Gastrocnemius medialis (tissue), 4 donors: ENCODE measurements around the gene RALBP1. TPM values are rescaled to one million over a fixed set of nuclear protein-coding genes. Genes with fewer than 3 reads are reported as not detected.

Experiments used
- ATAC-seq, 2 donors: fragments of 150-250 bp; one replicate each; pipeline ENCODE4 v1.9.1; 2016
- DNase-seq, 2 donors: peaks; one replicate each; pipeline ENCODE4 v3.0.0-alpha.2; 2019
- H3K27ac ChIP-seq, 4 donors: fragments of 200-600 bp; sonication (generic); 1 replicate in 1 of 4; 2 replicates in 3 of 4; pipeline ENCODE4 v1.5.1; 2016 to 2018; ENCODE audit warnings: mild to moderate bottlenecking in 2 of 4, moderate library complexity in 1 of 4
- H3K27me3 ChIP-seq, 3 donors: fragments of 200-600 bp; sonication (generic) in 2 of 3; 1 replicate in 1 of 3; 2 replicates in 2 of 3; pipeline versions ENCODE4 v1.5.1 to v1.6.0; 2016 to 2019; ENCODE audit warnings: mild to moderate bottlenecking in 1 of 3, moderate library complexity in 1 of 3
- H3K36me3 ChIP-seq, 2 donors: fragments of 200-600 bp; sonication (generic) in 1 of 2; one replicate each; pipeline ENCODE4 v1.5.1; 2017 to 2018
- H3K4me1 ChIP-seq, 2 donors: fragments of 200-600 bp; sonication (generic) in 1 of 2; one replicate each; pipeline ENCODE4 v1.5.1; 2016 to 2017; ENCODE audit warnings: mild to moderate bottlenecking in 2 of 2
- H3K4me3 ChIP-seq, 4 donors: fragments of 200-600 bp; sonication (generic) in 3 of 4; 1 replicate in 1 of 4; 2 replicates in 3 of 4; pipeline ENCODE4 v1.5.1; 2016 to 2019; ENCODE audit warnings: mild to moderate bottlenecking in 2 of 4
- H3K9me3 ChIP-seq, 3 donors: fragments of 200-600 bp; sonication (generic) in 2 of 3; 1 replicate in 1 of 3; 2 replicates in 2 of 3; pipeline ENCODE4 v1.5.1; 2016 to 2019
- POLR2A ChIP-seq, 2 donors: fragments of 450-650 bp; IDR thresholded peaks; one replicate each; pipeline ENCODE4 v1.6.1; 2017; ENCODE audit warnings: antibody characterized with exemption in 2 of 2, mild to moderate bottlenecking in 2 of 2, moderate library complexity in 2 of 2
- in situ Hi-C, 4 donors: fragments of 200-750 bp; cut with MboI; loops; one replicate each; pipeline versions ENCODE4 v1.15.0 to v1.8.0; 2017; ENCODE audit warnings: low sequenced_read_pairs in 4 of 4
- intact Hi-C: fragments of 100-400 bp; cut with DNase I; formaldehyde crosslinking; loops from one replicate; pipeline ENCODE4 v1.15.1; 2023; ENCODE audit warnings: low total_unique reads
- total RNA-seq, 4 donors: library from RNA; depleted of rRNA; stranded (reverse); fragments of >200 nt; gene quantifications; one replicate each; pipeline versions ENCODE4 v1.1.0 to v1.2.3, GENCODE V29; 2016
- TF ChIP-seq, protein P1 (sequence below), 5 experiments: fragments of 450-650 bp in 3 of 5; fragments of 200-600 bp in 2 of 5; sonication (generic) in 2 of 5; IDR thresholded peaks in 4 of 5; conservative IDR thresholded peaks in 1 of 5; 1 replicate in 4 of 5; 2 replicates in 1 of 5; pipeline ENCODE4 v1.5.1; 2016 to 2019; ENCODE audit warnings: antibody characterized with exemption in 5 of 5, mild to moderate bottlenecking in 3 of 5, moderate library complexity in 3 of 5

RALBP1 gene
- total RNA-seq, 4 donors from 2014 or later, result 41.5 to 108 (median 78.1) TPM

DNA sequence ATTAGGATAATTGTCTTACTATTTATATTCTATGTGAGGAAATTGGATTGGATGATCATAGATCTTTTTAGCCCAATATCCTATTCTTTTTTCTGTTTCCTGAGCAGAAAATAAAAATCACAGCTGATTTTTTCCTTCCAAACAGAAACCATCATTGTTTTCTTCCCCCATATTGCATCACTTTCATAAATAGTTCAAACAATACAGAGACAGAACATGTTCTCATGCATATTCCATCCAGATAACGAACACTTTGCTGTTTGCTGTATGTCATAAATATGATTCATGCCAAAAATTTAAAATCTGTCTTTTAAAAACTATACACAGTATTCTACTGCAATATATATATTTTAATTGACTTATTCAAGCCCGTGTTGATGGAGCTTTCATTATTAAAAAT lies 22.0 kb upstream of the RALBP1 start:
- no peak for ATAC-seq
- no peaks in the 10 kb centered on the region for H3K27me3 ChIP-seq
- H3K27ac ChIP-seq, result no peak overlapping the region
- H3K9me3 ChIP-seq, result no peaks in the 10 kb centered on the region
- TF ChIP-seq POLR2A (IDR thresholded peaks at IDR 0.05), result no peak
- TF ChIP-seq, protein P1, sequence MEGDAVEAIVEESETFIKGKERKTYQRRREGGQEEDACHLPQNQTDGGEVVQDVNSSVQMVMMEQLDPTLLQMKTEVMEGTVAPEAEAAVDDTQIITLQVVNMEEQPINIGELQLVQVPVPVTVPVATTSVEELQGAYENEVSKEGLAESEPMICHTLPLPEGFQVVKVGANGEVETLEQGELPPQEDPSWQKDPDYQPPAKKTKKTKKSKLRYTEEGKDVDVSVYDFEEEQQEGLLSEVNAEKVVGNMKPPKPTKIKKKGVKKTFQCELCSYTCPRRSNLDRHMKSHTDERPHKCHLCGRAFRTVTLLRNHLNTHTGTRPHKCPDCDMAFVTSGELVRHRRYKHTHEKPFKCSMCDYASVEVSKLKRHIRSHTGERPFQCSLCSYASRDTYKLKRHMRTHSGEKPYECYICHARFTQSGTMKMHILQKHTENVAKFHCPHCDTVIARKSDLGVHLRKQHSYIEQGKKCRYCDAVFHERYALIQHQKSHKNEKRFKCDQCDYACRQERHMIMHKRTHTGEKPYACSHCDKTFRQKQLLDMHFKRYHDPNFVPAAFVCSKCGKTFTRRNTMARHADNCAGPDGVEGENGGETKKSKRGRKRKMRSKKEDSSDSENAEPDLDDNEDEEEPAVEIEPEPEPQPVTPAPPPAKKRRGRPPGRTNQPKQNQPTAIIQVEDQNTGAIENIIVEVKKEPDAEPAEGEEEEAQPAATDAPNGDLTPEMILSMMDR (IDR thresholded peaks at IDR 0.05 in 4 of 5, conservative IDR thresholded peaks at IDR 0.05 in 1 of 5), result no peak
- in situ Hi-C loops (no loop called here), intact Hi-C loops (no loop called here)
- DNase-seq, result no peak
- no peaks in the 10 kb centered on the region for H3K4me1 ChIP-seq
- H3K36me3 ChIP-seq, result no peaks in the 10 kb centered on the region
- H3K4me3 ChIP-seq, result no peak overlapping the region

GRCh38 chr18:9454061-9454703 lies 21.1 kb upstream of the RALBP1 start:
- Histone ChIP-seq H3K36me3 (no peaks in the 10 kb centered on the region), H3K4me1 (no peaks in the 10 kb centered on the region), H3K27ac (no peak overlapping the region), H3K27me3 (no peaks in the 10 kb centered on the region), H3K4me3 (no peak overlapping the region), H3K9me3 (no peaks in the 10 kb centered on the region)
- ATAC-seq, result no peak
- DNase-seq, result no peak
- intact Hi-C loops (no loop called here), in situ Hi-C loops (no loop called here)
- TF ChIP-seq POLR2A (IDR thresholded peaks at IDR 0.05), result no peak
- TF ChIP-seq, protein P1 (IDR thresholded peaks at IDR 0.05 in 4 of 5, conservative IDR thresholded peaks at IDR 0.05 in 1 of 5), result no peak

DNA sequence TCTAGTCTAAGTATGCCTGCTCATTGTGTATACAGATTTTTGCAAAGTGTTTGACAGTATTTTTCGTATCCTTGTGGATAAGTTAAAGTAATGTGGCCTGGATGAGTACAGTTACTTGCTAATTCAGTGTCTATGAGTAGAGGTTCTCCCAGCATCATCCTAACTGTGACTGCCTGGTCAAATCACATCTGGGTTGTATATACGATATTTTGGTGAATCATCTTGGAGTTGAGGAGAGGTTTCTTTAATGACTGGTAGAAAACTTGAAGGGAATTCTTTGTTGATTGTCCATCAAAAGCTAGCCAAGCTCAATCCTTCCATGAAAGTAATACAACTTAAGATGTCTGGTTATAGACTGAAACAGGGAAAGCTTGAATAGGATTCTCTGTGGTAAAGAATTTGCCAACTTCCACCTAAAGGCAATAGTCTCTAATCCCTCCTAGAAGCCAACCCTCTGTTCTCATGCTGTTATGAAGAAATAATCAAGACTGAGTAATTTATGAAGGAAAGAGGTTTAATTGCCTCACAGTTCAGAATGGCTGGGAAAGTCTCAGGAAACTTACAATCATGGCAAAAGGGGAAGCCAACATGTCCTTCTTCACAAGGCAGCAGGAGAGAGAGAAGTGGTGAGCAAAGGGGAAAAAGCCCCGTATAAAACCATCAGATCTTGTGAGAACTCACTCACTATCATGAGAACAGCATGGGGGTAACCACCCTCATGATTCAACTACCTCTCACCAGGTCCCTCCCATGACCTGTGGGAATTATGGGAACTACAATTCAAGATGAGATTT lies 19.4 kb upstream of the RALBP1 start:
- H3K4me3 ChIP-seq, result no peak overlapping the region
- no peaks in the 10 kb centered on the region for H3K9me3 ChIP-seq
- DNase-seq (no peak), ATAC-seq (no peak)
- no peaks in the 10 kb centered on the region for H3K27me3 ChIP-seq
- in situ Hi-C loops, result no loop called here
- no peak overlapping the region for H3K27ac ChIP-seq
- no peak for TF ChIP-seq POLR2A (IDR thresholded peaks at IDR 0.05)
- TF ChIP-seq, protein P1 (IDR thresholded peaks at IDR 0.05 in 4 of 5, conservative IDR thresholded peaks at IDR 0.05 in 1 of 5), result no peak
- H3K4me1 ChIP-seq, result no peaks in the 10 kb centered on the region
- no peaks in the 10 kb centered on the region for H3K36me3 ChIP-seq
- intact Hi-C loops, result no loop called here

DNA sequence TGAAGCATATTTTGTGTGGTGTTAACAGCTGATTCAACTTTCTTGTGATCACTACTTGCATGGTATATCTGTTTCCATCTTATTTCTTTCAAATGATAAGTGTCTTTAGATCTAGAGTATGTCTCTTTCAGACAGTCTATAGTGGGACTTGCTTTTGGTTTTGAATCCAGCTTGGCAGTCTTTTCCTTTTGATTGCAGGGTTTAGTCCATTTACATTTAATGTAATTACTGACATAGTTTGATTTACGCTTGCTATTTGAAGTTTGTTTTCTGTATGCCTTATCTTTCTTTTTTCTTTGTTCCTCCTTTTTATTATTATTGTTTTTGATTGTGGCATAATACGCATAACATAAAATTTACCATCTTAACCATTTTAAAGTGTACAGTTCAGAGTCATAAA lies 9.2 kb upstream of the RALBP1 start:
- Histone ChIP-seq H3K4me1 (no peaks in the 10 kb centered on the region), H3K36me3 (no peaks in the 10 kb centered on the region), H3K27ac (no peak overlapping the region), H3K4me3 (no peak overlapping the region), H3K9me3 (peaks cover 0 to 5% (median 5%) of the 10 kb centered on the region in 3 donors), H3K27me3 (no peaks in the 10 kb centered on the region)
- intact Hi-C loops, result no loop called here
- TF ChIP-seq, protein P1 (IDR thresholded peaks at IDR 0.05 in 4 of 5, conservative IDR thresholded peaks at IDR 0.05 in 1 of 5), result no peak
- TF ChIP-seq POLR2A (IDR thresholded peaks at IDR 0.05), result no peak
- in situ Hi-C loops, result loop anchor here in 1 of 4 donors (10.0 kb wide), 1 partner anchor 131 kb away; the partner anchor contains the start of gene TWSG1
- no peak for ATAC-seq
- no peak for DNase-seq
